H9 (cell line): ENCODE data around the gene TXLNB. TPM values are rescaled to one million over a fixed set of nuclear protein-coding genes. Genes with fewer than 3 reads are reported as not detected.

Experiments
- DNase-seq: peaks from one replicate; pipeline ENCODE4 v3.0.0-alpha.2; 2017
- H2AFZ ChIP-seq: one replicate; pipeline ENCODE4 v1.6.1; 2013; ENCODE audit warnings: mild to moderate bottlenecking, low read length, control low read depth, moderate library complexity
- H2AK5ac ChIP-seq: 2 replicates; pipeline ENCODE4 v1.6.1; 2013; ENCODE audit warnings: low read length, control low read depth, mixed read lengths; ENCODE audit not compliant: insufficient read length
- H2BK120ac ChIP-seq: one replicate; pipeline ENCODE4 v1.6.1; 2013; ENCODE audit warnings: low read depth, mild to moderate bottlenecking, low read length, control low read depth, inconsistent platforms; ENCODE audit not compliant: poor library complexity, severe bottlenecking
- H2BK12ac ChIP-seq: 2 replicates; pipeline ENCODE4 v1.6.1; 2013; ENCODE audit warnings: low read length, control low read depth, mixed read lengths, low read depth; ENCODE audit not compliant: insufficient read length
- H2BK15ac ChIP-seq: 2 replicates; pipeline ENCODE4 v1.6.1; 2013; ENCODE audit warnings: low read depth, low read length, control low read depth
- H2BK20ac ChIP-seq: one replicate; pipeline ENCODE4 v1.6.1; 2013; ENCODE audit warnings: low read depth, mild to moderate bottlenecking, low read length, control low read depth, inconsistent platforms; ENCODE audit not compliant: poor library complexity, severe bottlenecking
- H2BK5ac ChIP-seq: 2 replicates; pipeline ENCODE4 v1.6.1; 2013; ENCODE audit warnings: low read length, control low read depth, mixed read lengths; ENCODE audit not compliant: insufficient read length
- H3K14ac ChIP-seq: 2 replicates; pipeline ENCODE4 v1.6.1; 2013; ENCODE audit warnings: low read length, control low read depth; ENCODE audit not compliant: insufficient read depth
- H3K18ac ChIP-seq: 2 replicates; pipeline ENCODE4 v1.6.1; 2013; ENCODE audit warnings: low read depth, mild to moderate bottlenecking, mixed read lengths, low read length, control low read depth; ENCODE audit not compliant: insufficient read length
- H3K23ac ChIP-seq: 2 replicates; pipeline ENCODE4 v1.6.1; 2013; ENCODE audit warnings: low read length, control low read depth, mixed read lengths, low read depth; ENCODE audit not compliant: insufficient read length
- H3K23me2 ChIP-seq: 2 replicates; pipeline ENCODE4 v1.6.1; 2013; ENCODE audit warnings: low read depth, mild to moderate bottlenecking, mixed read lengths, low read length, control low read depth; ENCODE audit not compliant: insufficient read length, poor library complexity, severe bottlenecking
- H3K27ac ChIP-seq: 2 replicates; pipeline ENCODE4 v1.5.1; 2013; ENCODE audit warnings: low read length, control low read depth, mixed read lengths, low read depth; ENCODE audit not compliant: insufficient read length
- H3K27me3 ChIP-seq: 2 replicates; pipeline ENCODE4 v1.6.1; 2013; ENCODE audit warnings: low read length, control low read depth, inconsistent platforms; ENCODE audit not compliant: insufficient read depth
- H3K4ac ChIP-seq: 2 replicates; pipeline ENCODE4 v1.6.1; 2013; ENCODE audit warnings: low read depth, mild to moderate bottlenecking, control low read depth, inconsistent platforms, low read length, moderate library complexity
- H3K4me1 ChIP-seq: 2 replicates; pipeline ENCODE4 v1.6.1; 2013; ENCODE audit warnings: low read length, control low read depth, inconsistent platforms; ENCODE audit not compliant: insufficient read depth
- H3K4me2 ChIP-seq: 2 replicates; pipeline ENCODE4 v1.6.1; 2013; ENCODE audit warnings: low read length, control low read depth, mixed read lengths; ENCODE audit not compliant: insufficient read length, insufficient read depth
- H3K56ac ChIP-seq: 2 replicates; pipeline ENCODE4 v1.6.1; 2013; ENCODE audit warnings: low read depth, mild to moderate bottlenecking, mixed read lengths, low read length, control low read depth; ENCODE audit not compliant: insufficient read length
- H3K79me1 ChIP-seq: 2 replicates; pipeline ENCODE4 v1.6.1; 2013; ENCODE audit warnings: low read depth, mild to moderate bottlenecking, moderate library complexity, low read length, control low read depth, inconsistent platforms; ENCODE audit not compliant: insufficient read depth, poor library complexity, severe bottlenecking
- H3K79me2 ChIP-seq: 2 replicates; pipeline ENCODE4 v1.6.1; 2013; ENCODE audit warnings: low read length, control low read depth, inconsistent platforms; ENCODE audit not compliant: insufficient read depth
- H3K9ac ChIP-seq: 2 replicates; pipeline ENCODE4 v1.6.1; 2013; ENCODE audit warnings: low read length, control low read depth, mixed read lengths; ENCODE audit not compliant: insufficient read length; ENCODE audit errors: extremely low read depth
- H3K9me3 ChIP-seq: one replicate; pipeline ENCODE4 v1.6.1; 2013; ENCODE audit warnings: low read depth, low read length, inconsistent platforms; ENCODE audit not compliant: control insufficient read depth
- H3T11ph ChIP-seq: one replicate; pipeline ENCODE4 v1.6.1; 2013; ENCODE audit warnings: mild to moderate bottlenecking, low read length, control low read depth, inconsistent platforms
- H4K20me1 ChIP-seq: one replicate; pipeline ENCODE4 v1.6.1; 2013; ENCODE audit not compliant: control insufficient read depth, insufficient read length, insufficient read depth
- H4K5ac ChIP-seq: 2 replicates; pipeline ENCODE4 v1.6.1; 2013; ENCODE audit warnings: low read depth, mild to moderate bottlenecking, mixed read lengths, low read length, control low read depth; ENCODE audit not compliant: insufficient read length
- H4K8ac ChIP-seq: replicated peaks from 2 replicates; pipeline ENCODE4 v1.6.1; 2013; ENCODE audit warnings: low read length, control low read depth, mixed read lengths, low read depth; ENCODE audit not compliant: insufficient read length
- H4K91ac ChIP-seq: 2 replicates; pipeline ENCODE4 v1.6.1; 2013; ENCODE audit warnings: low read depth, mild to moderate bottlenecking, moderate library complexity, mixed read lengths, low read length, control low read depth; ENCODE audit not compliant: insufficient read length
- H3K27ac Mint-ChIP-seq, 3 experiments: 2 replicates in 2 of 3; 3 replicates in 1 of 3; pipeline ENCODE4 v1.8.0; 2020 to 2021; ENCODE audit warnings: mixed read lengths in 3 of 3, mild to moderate bottlenecking in 1 of 3, moderate library complexity in 1 of 3
- H3K27me3 Mint-ChIP-seq: 2 replicates; pipeline ENCODE4 v1.8.0; 2021; ENCODE audit warnings: low read depth, mild to moderate bottlenecking, moderate library complexity, mixed read lengths
- H3K36me3 Mint-ChIP-seq, 3 experiments: 2 replicates in 2 of 3; 3 replicates in 1 of 3; pipeline ENCODE4 v1.8.0; 2020 to 2021; ENCODE audit warnings: low read depth in 3 of 3, mixed read lengths in 3 of 3; ENCODE audit not compliant: insufficient read depth in 1 of 3
- H3K4me1 Mint-ChIP-seq, 2 experiments: 2 replicates each; pipeline ENCODE4 v1.8.0; 2020; ENCODE audit warnings: mixed read lengths in 2 of 2
- H3K4me3 Mint-ChIP-seq, 2 experiments: 2 replicates in 1 of 2; 3 replicates in 1 of 2; pipeline ENCODE4 v1.8.0; 2020 to 2021; ENCODE audit warnings: mild to moderate bottlenecking in 2 of 2, mixed read lengths in 2 of 2, moderate library complexity in 1 of 2
- H3K9me3 Mint-ChIP-seq, 2 experiments: 2 replicates in 1 of 2; 3 replicates in 1 of 2; pipeline ENCODE4 v1.8.0; 2020; ENCODE audit warnings: mild to moderate bottlenecking in 2 of 2, mixed read lengths in 2 of 2, moderate library complexity in 1 of 2
- CTCF ChIP-seq: fragments of 200-600 bp; sonication (generic); conservative IDR thresholded peaks from 3 replicates; pipeline ENCODE4 v1.8.0; 2021; ENCODE audit warnings: antibody characterized with exemption, mild to moderate bottlenecking
- WGBS: extraction: QIAGEN DNeasy Blood & Tissue Kit; methylation state at CpG from one replicate; pipeline ENCODE4 v1.1.7; 2013; ENCODE audit warnings: missing lambda C conversion rate, low lambda C conversion rate, mixed read lengths; ENCODE audit not compliant: insufficient read length; ENCODE audit errors: extremely low coverage; 5-methylcytosine and 5-hydroxymethylcytosine counted together
- total RNA-seq: library from RNA; stranded (reverse); gene quantifications from 2 replicates; pipeline ENCODE4 v1.2.1, GENCODE V29; 2021

TXLNB gene
- total RNA-seq, 1 experiment from 2014 or later: 0.04 TPM

DNA sequence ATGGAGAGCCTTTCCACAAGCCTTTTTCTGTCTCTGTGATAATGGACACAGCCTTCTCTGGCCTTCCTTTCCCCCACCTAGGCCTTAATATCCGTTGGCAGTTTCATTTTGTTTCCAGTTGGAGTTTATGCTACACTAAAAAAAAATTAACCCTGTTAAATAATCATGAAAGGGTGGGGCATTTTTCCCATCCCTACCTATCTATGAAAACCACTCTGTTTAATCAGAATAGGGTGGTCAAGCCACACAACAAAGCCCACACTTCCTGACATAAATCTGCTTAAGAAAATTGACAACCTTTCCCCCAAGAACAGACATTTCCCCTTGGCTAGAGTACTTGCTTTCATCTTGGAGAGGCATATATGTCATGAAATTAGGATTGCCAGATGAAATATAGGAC lies 14.2 kb downstream of the TXLNB start:
- H4K91ac ChIP-seq: no peak overlapping the region
- no peak overlapping the region for H3K14ac ChIP-seq
- TF ChIP-seq CTCF: no peak
- 0 out of 4 replicates have a peak, but pooled peaks cover 2% of the 10 kb centered on the region in 2 experiments for H3K4me1 Mint-ChIP-seq
- no peak overlapping the region for H3K4me2 ChIP-seq
- no peak overlapping the region for H3K27ac Mint-ChIP-seq
- no CpG with 5 or more reads among the region's 1 CpG for WGBS
- H2BK120ac ChIP-seq: no peak overlapping the region
- no peak overlapping the region for H4K5ac ChIP-seq
- H3K9me3 Mint-ChIP-seq: no peaks in the 10 kb centered on the region
- no peaks in the 10 kb centered on the region for H3K9me3 ChIP-seq
- no peaks in the 10 kb centered on the region for H3K27me3 Mint-ChIP-seq
- H3K4me3 Mint-ChIP-seq: no peak overlapping the region
- no peak overlapping the region for H2BK20ac ChIP-seq
- H3K9ac ChIP-seq: no peak overlapping the region
- no peaks in the 10 kb centered on the region for H3K27me3 ChIP-seq
- H3K4ac ChIP-seq: no peak overlapping the region
- no peak overlapping the region for H2AK5ac ChIP-seq
- no peak for DNase-seq
- no peak overlapping the region for H2AFZ ChIP-seq
- H3K23me2 ChIP-seq: no peaks in the 10 kb centered on the region
- H3K79me1 ChIP-seq: no peaks in the 10 kb centered on the region
- H2BK5ac ChIP-seq: no peak overlapping the region
- H3K18ac ChIP-seq: no peak overlapping the region
- H3K27ac ChIP-seq: no peak overlapping the region
- H4K20me1 ChIP-seq: no peaks in the 10 kb centered on the region
- no peaks in the 10 kb centered on the region for H3K79me2 ChIP-seq
- H2BK15ac ChIP-seq: no peak overlapping the region
- H3K36me3 Mint-ChIP-seq: no peaks in the 10 kb centered on the region
- H3T11ph ChIP-seq: no peak overlapping the region
- H4K8ac ChIP-seq: no peak overlapping the region
- no peak overlapping the region for H3K56ac ChIP-seq
- no peak overlapping the region for H3K23ac ChIP-seq
- no peaks in the 10 kb centered on the region for H3K4me1 ChIP-seq
- no peak overlapping the region for H2BK12ac ChIP-seq
